OCI-LY1 (cell line): ENCODE results near the gene FHIT.

ENCODE experiments used
- EZH2 ChIP-seq: fragments of 200-600 bp; sonication (generic), shearing (Covaris generic); IDR thresholded peaks from 2 replicates; pipeline ENCODE4 v1.8.0; 2017; ENCODE audit warnings: borderline replicate concordance, mixed run types, mild to moderate bottlenecking, antibody characterized with exemption, low read length, moderate library complexity, mixed read lengths
- TF ChIP-seq, protein P1 (sequence below): fragments of 200-600 bp; sonication (generic), shearing (Covaris generic); IDR thresholded peaks from 2 replicates; pipeline ENCODE4 v1.5.1; 2017; ENCODE audit warnings: mild to moderate bottlenecking, antibody characterized with exemption, low read length, moderate library complexity, mixed read lengths

DNA sequence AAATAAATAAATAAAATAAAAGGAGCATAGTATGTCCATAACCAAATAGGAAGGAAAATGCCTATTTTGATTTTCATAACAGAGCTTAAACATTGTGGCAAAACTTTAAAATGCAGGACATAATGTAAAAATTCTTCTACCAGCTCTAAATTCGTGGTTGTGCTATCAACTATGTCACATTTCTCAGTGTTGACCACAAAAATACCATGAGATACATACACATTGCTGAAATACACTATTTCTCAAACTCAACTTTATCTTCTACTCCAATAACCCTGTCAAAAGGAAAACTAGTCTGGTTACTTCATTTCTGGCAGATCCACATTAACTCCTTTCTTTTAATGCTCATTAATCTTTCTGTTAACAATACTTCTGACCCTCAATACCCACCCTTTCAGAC, 523.2 kb downstream of the FHIT start:
- TF ChIP-seq, protein P1, sequence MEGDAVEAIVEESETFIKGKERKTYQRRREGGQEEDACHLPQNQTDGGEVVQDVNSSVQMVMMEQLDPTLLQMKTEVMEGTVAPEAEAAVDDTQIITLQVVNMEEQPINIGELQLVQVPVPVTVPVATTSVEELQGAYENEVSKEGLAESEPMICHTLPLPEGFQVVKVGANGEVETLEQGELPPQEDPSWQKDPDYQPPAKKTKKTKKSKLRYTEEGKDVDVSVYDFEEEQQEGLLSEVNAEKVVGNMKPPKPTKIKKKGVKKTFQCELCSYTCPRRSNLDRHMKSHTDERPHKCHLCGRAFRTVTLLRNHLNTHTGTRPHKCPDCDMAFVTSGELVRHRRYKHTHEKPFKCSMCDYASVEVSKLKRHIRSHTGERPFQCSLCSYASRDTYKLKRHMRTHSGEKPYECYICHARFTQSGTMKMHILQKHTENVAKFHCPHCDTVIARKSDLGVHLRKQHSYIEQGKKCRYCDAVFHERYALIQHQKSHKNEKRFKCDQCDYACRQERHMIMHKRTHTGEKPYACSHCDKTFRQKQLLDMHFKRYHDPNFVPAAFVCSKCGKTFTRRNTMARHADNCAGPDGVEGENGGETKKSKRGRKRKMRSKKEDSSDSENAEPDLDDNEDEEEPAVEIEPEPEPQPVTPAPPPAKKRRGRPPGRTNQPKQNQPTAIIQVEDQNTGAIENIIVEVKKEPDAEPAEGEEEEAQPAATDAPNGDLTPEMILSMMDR, result no peak
- no peak for TF ChIP-seq EZH2
